ENCODE measurements around the gene WDR36. TPM values are rescaled to one million over a fixed set of nuclear protein-coding genes. Genes with fewer than 3 reads are reported as not detected.

The WDR36 gene
- total RNA-seq, 2 experiments from 2014 or later = 22.0 to 22.4 TPM

- peaks cover 19% of the 10 kb centered on the region for H3K4me1 Mint-ChIP-seq (ENCODE audit: low read depth)
Measured at GRCh38 chr5:111167551-111167950, 75.4 kb downstream of the WDR36 start.

GRCh38 chr5:111168608-111169007 lies 76.5 kb downstream of the WDR36 start:
- H3K4me3 ChIP-seq (ENCODE audit: low read length) = no peak overlapping the region
- CTCF ChIA-PET = interaction anchor here (0.5 to 1.1 kb wide), 2 partner anchors 33 to 998 kb away, joined by 3 read pairs; no protein-coding TSS in a partner anchor
- no peak overlapping the region for H3K27ac Mint-ChIP-seq

More at GRCh38 chr5:111167551-111167950, 75.4 kb downstream of the WDR36 start:
- POLR2A ChIA-PET = no interaction called here
- no peaks in the 10 kb centered on the region for H3K36me3 ChIP-seq (ENCODE audit: insufficient read depth, low read length)
- DNase-seq = no peak
- H3K9me3 Mint-ChIP-seq = peaks cover 2% of the 10 kb centered on the region
- H3K4me3 Mint-ChIP-seq = no peak overlapping the region
- H3K27me3 Mint-ChIP-seq = no peaks in the 10 kb centered on the region
- TF ChIP-seq CTCF (IDR thresholded peaks at IDR 0.05) = no peak
- no peak overlapping the region for H3K27ac ChIP-seq (ENCODE audit: low read depth in 1 of 2, low read length in 2 of 2)
- no peaks in the 10 kb centered on the region for H3K4me1 ChIP-seq (ENCODE audit: insufficient read depth, low read length)
- no peak overlapping the region for H3K4me3 ChIP-seq (ENCODE audit: low read length)
- H3K9me3 ChIP-seq (ENCODE audit: control insufficient read depth in 1 of 2, insufficient read depth in 1 of 2, low read length in 2 of 2) = no peaks in the 10 kb centered on the region
- intact Hi-C loops (cut with DNase I, micrococcal nuclease) = loop anchor here in 1 of 2 experiments (5.0 kb wide), 1 partner anchor 40 kb away; no protein-coding TSS in a partner anchor
- no peak for ATAC-seq (ENCODE audit: poor library complexity)
- no peaks in the 10 kb centered on the region for H3K36me3 Mint-ChIP-seq (ENCODE audit: low read depth)
- CTCF ChIA-PET = interaction anchor here (1.2 kb wide), 1 partner anchor 10 kb away, joined by 4 read pairs; no protein-coding TSS in a partner anchor
- H3K27me3 ChIP-seq (ENCODE audit: control insufficient read depth in 1 of 2, insufficient read depth in 2 of 2, low read length in 2 of 2) = no peaks in the 10 kb centered on the region
- no peak overlapping the region for H3K27ac Mint-ChIP-seq

GRCh38 chr5:111169269-111169668 lies 77.1 kb downstream of the WDR36 start:
- Histone ChIP-seq H3K27me3 (ENCODE audit: control insufficient read depth in 1 of 2, insufficient read depth in 2 of 2, low read length in 2 of 2) (no peaks in the 10 kb centered on the region), H3K36me3 (ENCODE audit: insufficient read depth, low read length) (no peaks in the 10 kb centered on the region), H3K9me3 (ENCODE audit: control insufficient read depth in 1 of 2, insufficient read depth in 1 of 2, low read length in 2 of 2) (no peaks in the 10 kb centered on the region), H3K4me3 (ENCODE audit: low read length) (no peak overlapping the region), H3K4me1 (ENCODE audit: insufficient read depth, low read length) (no peaks in the 10 kb centered on the region), H3K27ac (ENCODE audit: low read depth in 1 of 2, low read length in 2 of 2) (no peak overlapping the region)
- peaks cover 2% of the 10 kb centered on the region for H3K9me3 Mint-ChIP-seq
- intact Hi-C loops (cut with DNase I, micrococcal nuclease) = loop anchor here in 1 of 2 experiments (5.0 kb wide), 1 partner anchor 38 kb away; no protein-coding TSS in a partner anchor
- no peaks in the 10 kb centered on the region for H3K36me3 Mint-ChIP-seq (ENCODE audit: low read depth)
- ATAC-seq (ENCODE audit: poor library complexity) (no peak), DNase-seq (no peak)
- no peak overlapping the region for H3K4me3 Mint-ChIP-seq
- H3K27ac Mint-ChIP-seq = no peak overlapping the region
- no peak for TF ChIP-seq CTCF (IDR thresholded peaks at IDR 0.05)
- POLR2A ChIA-PET = no interaction called here
- CTCF ChIA-PET = interaction anchor here (0.9 to 1.4 kb wide), 4 partner anchors 10 to 110 kb away, joined by 3 to 4 read pairs (median 4); no protein-coding TSS in a partner anchor
- peaks cover 19% of the 10 kb centered on the region for H3K4me1 Mint-ChIP-seq (ENCODE audit: low read depth)
- H3K27me3 Mint-ChIP-seq = no peaks in the 10 kb centered on the region

More at GRCh38 chr5:111168608-111169007, 76.5 kb downstream of the WDR36 start:
- Mint-ChIP-seq H3K4me3 (no peak overlapping the region), H3K27me3 (no peaks in the 10 kb centered on the region), H3K9me3 (peaks cover 2% of the 10 kb centered on the region), H3K36me3 (ENCODE audit: low read depth) (no peaks in the 10 kb centered on the region), H3K4me1 (ENCODE audit: low read depth) (peaks cover 19% of the 10 kb centered on the region)
- no peaks in the 10 kb centered on the region for H3K9me3 ChIP-seq (ENCODE audit: control insufficient read depth in 1 of 2, insufficient read depth in 1 of 2, low read length in 2 of 2)
- intact Hi-C loops (cut with DNase I, micrococcal nuclease) = loop anchor here in 1 of 2 experiments (5.0 kb wide), 1 partner anchor 39 kb away; no protein-coding TSS in a partner anchor
- no peaks in the 10 kb centered on the region for H3K4me1 ChIP-seq (ENCODE audit: insufficient read depth, low read length)
- TF ChIP-seq CTCF (IDR thresholded peaks at IDR 0.05) = no peak
- no peak overlapping the region for H3K27ac ChIP-seq (ENCODE audit: low read depth in 1 of 2, low read length in 2 of 2)
- no peak for ATAC-seq (ENCODE audit: poor library complexity)
- no peaks in the 10 kb centered on the region for H3K36me3 ChIP-seq (ENCODE audit: insufficient read depth, low read length)
- no peaks in the 10 kb centered on the region for H3K27me3 ChIP-seq (ENCODE audit: control insufficient read depth in 1 of 2, insufficient read depth in 2 of 2, low read length in 2 of 2)
- POLR2A ChIA-PET = no interaction called here
- no peak for DNase-seq
